IMR-90 (cell line): ENCODE data around the gene MX1. TPM values are rescaled to one million over a fixed set of nuclear protein-coding genes. Genes with fewer than 3 reads are reported as not detected.

Source experiments
- ATAC-seq: fragments of 200-7000 bp; cut with Tn5 transposase; 2 replicates; pipeline ENCODE4 v1.9.1; 2020; ENCODE audit warnings: low read depth, mild to moderate bottlenecking, moderate library complexity
- BruUV-seq: library from RNA; stranded (reverse); fragments of 400-500 nt; replicated peaks from 2 replicates; lab custom pipeline; 2021; lab: Mats Ljungman, UMichigan
- CTCF ChIA-PET: fragments of 300-600 bp; formaldehyde crosslinking; extraction: SDS; loops from one replicate; lab custom pipeline; 2021; ENCODE audit warnings: antibody characterized with exemption; lab: Yijun Ruan, JAX
- POLR2A ChIA-PET: fragments of 300-600 bp; sonication (Branson Sonifier 250); formaldehyde crosslinking; loops from one replicate; lab custom pipeline; 2022; ENCODE audit warnings: antibody characterized with exemption; ENCODE audit not compliant: unreplicated experiment; lab: Charles Lee
- DNase-seq: peaks from one replicate; pipeline ENCODE4 v3.0.0; 2013
- H2AFZ ChIP-seq: replicated peaks from 2 replicates; pipeline ENCODE3; 2013; ENCODE audit warnings: low read length, mild to moderate bottlenecking; ENCODE audit not compliant: poor library complexity
- H2AK5ac ChIP-seq: 2 replicates; pipeline ENCODE4 v1.6.1; 2013; ENCODE audit warnings: low read depth, low read length, inconsistent platforms
- H2AK9ac ChIP-seq: replicated peaks from 2 replicates; pipeline ENCODE3; 2013; ENCODE audit warnings: mild to moderate bottlenecking, low read depth, low read length, moderate library complexity; ENCODE audit not compliant: poor library complexity
- H2BK120ac ChIP-seq: 2 replicates; pipeline ENCODE4 v1.6.1; 2013; ENCODE audit warnings: low read depth, low read length, inconsistent platforms
- H2BK15ac ChIP-seq: 3 replicates; pipeline ENCODE4 v1.6.1; 2013; ENCODE audit warnings: low read depth, low read length, inconsistent platforms
- H2BK20ac ChIP-seq: 2 replicates; pipeline ENCODE4 v1.6.1; 2013; ENCODE audit warnings: low read depth, mild to moderate bottlenecking, inconsistent platforms, low read length, moderate library complexity
- H2BK5ac ChIP-seq: 2 replicates; pipeline ENCODE4 v1.6.1; 2013; ENCODE audit warnings: mild to moderate bottlenecking, low read depth, low read length, inconsistent platforms; ENCODE audit not compliant: poor library complexity, severe bottlenecking
- H3K14ac ChIP-seq: replicated peaks from 2 replicates; pipeline ENCODE4 v1.6.1; 2013; ENCODE audit warnings: low read depth, low read length, inconsistent platforms
- H3K18ac ChIP-seq: 2 replicates; pipeline ENCODE4 v1.6.1; 2013; ENCODE audit warnings: low read depth, low read length, control low read depth
- H3K23ac ChIP-seq: 2 replicates; pipeline ENCODE4 v1.6.1; 2013; ENCODE audit warnings: low read depth, low read length, inconsistent platforms
- H3K27ac ChIP-seq: 2 replicates; pipeline ENCODE4 v1.5.1; 2013; ENCODE audit warnings: mild to moderate bottlenecking, control low read depth, low read length; ENCODE audit not compliant: insufficient read depth
- H3K27me3 ChIP-seq: 2 replicates; pipeline ENCODE4 v1.6.1; 2013; ENCODE audit warnings: low read length; ENCODE audit not compliant: control insufficient read depth, insufficient read depth
- H3K36me3 ChIP-seq: 2 replicates; pipeline ENCODE4 v1.6.1; 2013; ENCODE audit warnings: low read length, mixed read lengths; ENCODE audit not compliant: control insufficient read depth, insufficient read depth
- H3K4ac ChIP-seq: 2 replicates; pipeline ENCODE4 v1.6.1; 2013; ENCODE audit warnings: low read depth, low read length, inconsistent platforms
- H3K4me1 ChIP-seq: 2 replicates; pipeline ENCODE4 v1.6.1; 2013; ENCODE audit warnings: low read length, mixed read lengths; ENCODE audit not compliant: control insufficient read depth, insufficient read depth
- H3K4me2 ChIP-seq: 2 replicates; pipeline ENCODE4 v1.6.1; 2013; ENCODE audit warnings: low read depth, mild to moderate bottlenecking, control low read depth, low read length, moderate library complexity
- H3K4me3 ChIP-seq: 2 replicates; pipeline ENCODE4 v1.5.1; 2013; ENCODE audit warnings: low read depth, mild to moderate bottlenecking, control low read depth, low read length, moderate library complexity; ENCODE audit not compliant: insufficient read depth
- H3K56ac ChIP-seq: 2 replicates; pipeline ENCODE4 v1.6.1; 2013; ENCODE audit warnings: low read length, inconsistent platforms; ENCODE audit not compliant: insufficient read depth; ENCODE audit errors: extremely low read depth
- H3K79me1 ChIP-seq, 2 experiments: 2 replicates each; pipeline ENCODE4 v1.6.1; 2013; ENCODE audit warnings: low read length in 2 of 2, inconsistent platforms in 1 of 2, low read depth in 1 of 2
- H3K9ac ChIP-seq: 2 replicates; pipeline ENCODE4 v1.6.1; 2013; ENCODE audit warnings: low read depth, low read length, control low read depth
- H3K9me1 ChIP-seq: 2 replicates; pipeline ENCODE4 v1.6.1; 2013; ENCODE audit warnings: low read length, inconsistent platforms; ENCODE audit not compliant: insufficient read depth
- H3K9me3 ChIP-seq: 2 replicates; pipeline ENCODE4 v1.6.1; 2013; ENCODE audit warnings: low read length; ENCODE audit not compliant: control insufficient read depth, insufficient read depth
- H4K20me1 ChIP-seq: 2 replicates; pipeline ENCODE4 v1.6.1; 2013; ENCODE audit warnings: low read length, inconsistent platforms; ENCODE audit not compliant: insufficient read depth
- H4K5ac ChIP-seq: 2 replicates; pipeline ENCODE4 v1.6.1; 2013; ENCODE audit warnings: mild to moderate bottlenecking, low read depth, low read length, control low read depth
- H4K8ac ChIP-seq, 2 experiments: 2 replicates each; pipeline ENCODE4 v1.6.1; 2013; ENCODE audit warnings: low read depth in 2 of 2, low read length in 2 of 2, control low read depth in 1 of 2, inconsistent platforms in 1 of 2
- H4K91ac ChIP-seq: 2 replicates; pipeline ENCODE4 v1.6.1; 2013; ENCODE audit warnings: low read depth, low read length, inconsistent platforms; ENCODE audit not compliant: insufficient read depth
- BHLHE40 ChIP-seq: fragments of 150-350 bp; IDR thresholded peaks from 2 replicates; pipeline ENCODE4 v1.6.1; 2016; ENCODE audit warnings: mild to moderate bottlenecking, low read depth, low read length
- CEBPB ChIP-seq: IDR thresholded peaks from 2 replicates; pipeline ENCODE4 v1.6.1; 2012; ENCODE audit warnings: low read depth, low read length, improper control_type of control experiment
- CHD1 ChIP-seq: IDR thresholded peaks from 2 replicates; pipeline ENCODE4 v1.6.1; 2012; ENCODE audit warnings: low read depth, low read length, improper control_type of control experiment
- CTCF ChIP-seq: conservative IDR thresholded peaks from 2 replicates; pipeline ENCODE4 v1.5.1; 2012; ENCODE audit warnings: mild to moderate bottlenecking, low read depth, low read length, improper control_type of control experiment
- ELK1 ChIP-seq: fragments of 150-350 bp; IDR thresholded peaks from 2 replicates; pipeline ENCODE4 v1.6.1; 2016; ENCODE audit warnings: low read depth, mild to moderate bottlenecking, low read length, moderate library complexity, borderline replicate concordance
- MAFK ChIP-seq: IDR thresholded peaks from 2 replicates; pipeline ENCODE4 v1.6.1; 2012; ENCODE audit warnings: low read depth, low read length, improper control_type of control experiment
- MAZ ChIP-seq: IDR thresholded peaks from 2 replicates; pipeline ENCODE4 v1.6.1; 2012; ENCODE audit warnings: low read depth, mild to moderate bottlenecking, low read length, improper control_type of control experiment, moderate library complexity, borderline replicate concordance
- MXI1 ChIP-seq: IDR thresholded peaks from 2 replicates; pipeline ENCODE4 v1.6.1; 2012; ENCODE audit warnings: low read depth, mild to moderate bottlenecking, low read length, moderate library complexity, borderline replicate concordance
- NFE2L2 ChIP-seq: fragments of 150-350 bp; IDR thresholded peaks from 2 replicates; pipeline ENCODE4 v1.6.1; 2016; ENCODE audit warnings: low read depth, mild to moderate bottlenecking, low read length
- RCOR1 ChIP-seq: IDR thresholded peaks from 2 replicates; pipeline ENCODE4 v1.6.1; 2012; ENCODE audit warnings: mild to moderate bottlenecking, low read length, improper control_type of control experiment; ENCODE audit not compliant: insufficient replicate concordance
- SMC3 ChIP-seq: fragments of 150-350 bp; IDR thresholded peaks from 2 replicates; pipeline ENCODE4 v1.6.1; 2016; ENCODE audit warnings: low read depth, mild to moderate bottlenecking, antibody characterized with exemption, low read length, moderate library complexity
- WGBS, 2 experiments: methylation state at CpG; one replicate each; pipeline versions ENCODE4 v1.1.5 to v1.1.7; 2013; ENCODE audit warnings: missing lambda C conversion rate in 2 of 2; ENCODE audit not compliant: insufficient read length in 1 of 2; ENCODE audit errors: extremely low coverage in 2 of 2; 5-methylcytosine and 5-hydroxymethylcytosine counted together
- dilution Hi-C: fragments of 300-500 bp; cut with HindIII; formaldehyde crosslinking; loops from one replicate; pipeline ENCODE4 v1.14.3; 2018; ENCODE audit warnings: low sequenced_read_pairs; ENCODE audit not compliant: unreplicated experiment
- in situ Hi-C: fragments of 300-500 bp; cut with MboI; formaldehyde crosslinking; loops from 3 replicates; pipeline ENCODE4 v1.14.3; 2019; ENCODE audit warnings: low sequenced_read_pairs, inconsistent platforms, mixed read lengths
- intact Hi-C: fragments of 100-400 bp; cut with micrococcal nuclease; formaldehyde crosslinking; loops from 2 replicates; pipeline ENCODE4 v1.10.0; 2022
- polyA plus RNA-seq, 3 experiments: library from polyadenylated mRNA; depleted of rRNA; stranded (reverse); fragments of >200 nt; gene quantifications; 2 replicates each; pipeline ENCODE4 v1.2.3, GENCODE V29; 2012; ENCODE audit warnings: low replicate concordance in 1 of 3
- total RNA-seq: library from RNA; depleted of rRNA; stranded (reverse); fragments of >200 nt; gene quantifications from 2 replicates; pipeline ENCODE4 v1.2.3, GENCODE V29; 2012

Gene MX1
- total and polyA plus RNA-seq, 2 of the 4 experiments (the other 2 are of a cell fraction) = 1.0 to 2.5 TPM

GRCh38 chr21:41435706-41436105 is 9.7 kb downstream of the MX1 start:
- Histone ChIP-seq H3K56ac (no peak overlapping the region), H2BK120ac (no peak overlapping the region), H2AK9ac (no peak overlapping the region), H3K36me3 (no peaks in the 10 kb centered on the region), H3K14ac (no peak overlapping the region), H3K4ac (no peak overlapping the region), H2AK5ac (no peak overlapping the region), H4K20me1 (no peaks in the 10 kb centered on the region), H3K4me2 (no peak overlapping the region), H3K4me1 (no peaks in the 10 kb centered on the region), H3K18ac (no peak overlapping the region), H3K23ac (no peak overlapping the region), H3K9me3 (no peaks in the 10 kb centered on the region), H3K27me3 (no peaks in the 10 kb centered on the region), H2BK5ac (no peak overlapping the region), H3K27ac (no peak overlapping the region), H3K9me1 (no peaks in the 10 kb centered on the region), H4K8ac (no peak overlapping the region), H3K4me3 (no peak overlapping the region), H2BK20ac (no peak overlapping the region), H3K9ac (no peak overlapping the region), H3K79me1 (no peaks in the 10 kb centered on the region), H2AFZ (no peak overlapping the region), H4K5ac (no peak overlapping the region), H2BK15ac (no peak overlapping the region), H4K91ac (no peak overlapping the region)
- CTCF ChIA-PET = no interaction called here
- TF ChIP-seq MAZ (no peak), RCOR1 (no peak), SMC3 (no peak), MAFK (no peak), MXI1 (no peak), CTCF (no peak), CHD1 (no peak), BHLHE40 (no peak), ELK1 (no peak), CEBPB (no peak), NFE2L2 (no peak)
- DNase-seq (no peak), ATAC-seq (no peak)
- POLR2A ChIA-PET = no interaction called here
- in situ Hi-C loops (no loop called here), intact Hi-C loops (no loop called here), dilution Hi-C loops (no loop called here)
- no TSS peak for BruUV-seq
- WGBS, 2 experiments = 84% methylated on average over 8 of the region's 11 CpGs; no CpG with 5 or more reads in 1 of the 2 experiments
